ENCODE measurements around the gene PVALB. TPM values are rescaled to one million over a fixed set of nuclear protein-coding genes. Genes with fewer than 3 reads are reported as not detected.

Gene PVALB
- total RNA-seq, 4 donors from 2014 or later = not detected

DNA sequence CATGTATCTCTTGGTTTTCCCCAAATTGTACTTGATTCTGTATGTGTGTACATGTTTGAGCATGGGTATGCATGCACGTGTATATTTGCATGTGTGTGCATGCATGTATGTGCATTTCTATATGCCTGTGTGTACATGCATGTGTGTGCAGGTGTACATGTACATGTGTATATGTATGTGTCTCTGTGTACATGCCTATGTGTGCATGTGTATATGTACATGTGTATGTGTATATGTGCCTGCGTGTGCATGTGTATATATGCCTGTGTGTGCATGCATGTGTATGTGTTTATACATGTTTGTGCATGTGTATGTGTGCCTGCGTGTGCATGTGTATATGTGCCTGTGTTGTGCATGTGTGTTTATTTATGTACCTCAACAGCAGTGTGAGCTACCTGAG is 38.6 kb upstream of the PVALB start:
- H3K9me3 ChIP-seq = no peaks in the 10 kb centered on the region
- TF ChIP-seq EP300 (IDR thresholded peaks at IDR 0.05) (no peak), POLR2AphosphoS5 (IDR thresholded peaks at IDR 0.05) (no peak), POLR2A (IDR thresholded peaks at IDR 0.05; ENCODE audit: low read depth) (no peak)
- TF ChIP-seq, protein P1, sequence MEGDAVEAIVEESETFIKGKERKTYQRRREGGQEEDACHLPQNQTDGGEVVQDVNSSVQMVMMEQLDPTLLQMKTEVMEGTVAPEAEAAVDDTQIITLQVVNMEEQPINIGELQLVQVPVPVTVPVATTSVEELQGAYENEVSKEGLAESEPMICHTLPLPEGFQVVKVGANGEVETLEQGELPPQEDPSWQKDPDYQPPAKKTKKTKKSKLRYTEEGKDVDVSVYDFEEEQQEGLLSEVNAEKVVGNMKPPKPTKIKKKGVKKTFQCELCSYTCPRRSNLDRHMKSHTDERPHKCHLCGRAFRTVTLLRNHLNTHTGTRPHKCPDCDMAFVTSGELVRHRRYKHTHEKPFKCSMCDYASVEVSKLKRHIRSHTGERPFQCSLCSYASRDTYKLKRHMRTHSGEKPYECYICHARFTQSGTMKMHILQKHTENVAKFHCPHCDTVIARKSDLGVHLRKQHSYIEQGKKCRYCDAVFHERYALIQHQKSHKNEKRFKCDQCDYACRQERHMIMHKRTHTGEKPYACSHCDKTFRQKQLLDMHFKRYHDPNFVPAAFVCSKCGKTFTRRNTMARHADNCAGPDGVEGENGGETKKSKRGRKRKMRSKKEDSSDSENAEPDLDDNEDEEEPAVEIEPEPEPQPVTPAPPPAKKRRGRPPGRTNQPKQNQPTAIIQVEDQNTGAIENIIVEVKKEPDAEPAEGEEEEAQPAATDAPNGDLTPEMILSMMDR (IDR thresholded peaks at IDR 0.05) = no peak
- DNase-seq (ENCODE audit: extremely low spot score) = no peak
- 81% methylated on average over 3 of the region's 3 CpGs for WGBS
- no peaks in the 10 kb centered on the region for H3K36me3 ChIP-seq
- H3K27ac ChIP-seq (replicated peaks in 1 of 4) = no peak overlapping the region
- H3K4me1 ChIP-seq = peaks cover 0 to 18% (median 14%) of the 10 kb centered on the region in 4 donors
- H3K4me3 ChIP-seq = no peak overlapping the region
- intact Hi-C loops (cut with DNase I) = loop anchor here (5.0 kb wide), 2 partner anchors 122 to 308 kb away; no protein-coding TSS in a partner anchor
- peaks cover 0 to 45% (median 0%) of the 10 kb centered on the region in 4 donors for H3K27me3 ChIP-seq

DNA sequence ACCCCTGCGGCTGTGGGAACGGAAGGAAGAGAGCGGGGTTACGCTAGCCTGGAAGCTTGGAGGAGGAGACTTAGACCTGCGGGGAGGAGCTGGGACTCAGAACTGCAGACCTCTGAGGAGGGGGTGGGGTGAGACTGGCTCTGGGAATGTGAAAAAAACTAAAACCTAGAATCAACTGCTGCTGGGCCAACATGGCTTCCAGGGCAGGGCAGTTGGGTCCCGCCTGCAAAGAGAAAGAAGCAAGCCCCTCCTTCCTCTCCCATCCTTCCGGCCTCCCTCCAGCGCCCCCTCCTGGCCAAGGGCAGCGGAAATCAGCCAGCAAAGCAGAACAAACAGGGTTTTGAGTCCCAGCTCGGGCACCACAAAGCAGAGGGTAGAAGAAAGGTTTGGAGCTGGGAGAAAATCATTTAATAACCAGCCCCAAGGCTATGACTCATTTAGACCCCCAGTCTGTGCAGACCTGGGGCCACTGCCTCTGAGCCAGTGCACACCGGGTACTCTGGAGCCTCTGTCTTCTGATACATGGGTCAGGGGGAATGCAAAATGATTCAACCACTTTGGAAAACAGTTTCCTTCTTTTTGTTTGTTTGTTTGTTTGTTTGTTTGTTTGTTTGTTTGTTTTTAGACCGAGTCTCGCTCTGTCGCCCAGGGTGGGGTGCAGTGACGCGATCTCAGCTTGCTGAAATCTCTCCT is 36.7 kb upstream of the PVALB start:
- Histone ChIP-seq H3K4me3 (peak overlapping the region in 1 of 4 donors; percentile 20), H3K27me3 (peaks cover 0 to 65% (median 0%) of the 10 kb centered on the region in 4 donors), H3K4me1 (peaks cover 0 to 18% (median 14%) of the 10 kb centered on the region in 4 donors), H3K9me3 (no peaks in the 10 kb centered on the region), H3K36me3 (no peaks in the 10 kb centered on the region), H3K27ac (replicated peaks in 1 of 4) (no peak overlapping the region)
- DNase-seq (ENCODE audit: extremely low spot score) = no peak
- TF ChIP-seq, protein P1 (IDR thresholded peaks at IDR 0.05) = peak; percentile 23 to 52 (median 36)
- no peak for TF ChIP-seq POLR2AphosphoS5 (IDR thresholded peaks at IDR 0.05)
- 58% methylated on average over 16 of the region's 16 CpGs for WGBS
- intact Hi-C loops (cut with DNase I) = no loop called here

DNA sequence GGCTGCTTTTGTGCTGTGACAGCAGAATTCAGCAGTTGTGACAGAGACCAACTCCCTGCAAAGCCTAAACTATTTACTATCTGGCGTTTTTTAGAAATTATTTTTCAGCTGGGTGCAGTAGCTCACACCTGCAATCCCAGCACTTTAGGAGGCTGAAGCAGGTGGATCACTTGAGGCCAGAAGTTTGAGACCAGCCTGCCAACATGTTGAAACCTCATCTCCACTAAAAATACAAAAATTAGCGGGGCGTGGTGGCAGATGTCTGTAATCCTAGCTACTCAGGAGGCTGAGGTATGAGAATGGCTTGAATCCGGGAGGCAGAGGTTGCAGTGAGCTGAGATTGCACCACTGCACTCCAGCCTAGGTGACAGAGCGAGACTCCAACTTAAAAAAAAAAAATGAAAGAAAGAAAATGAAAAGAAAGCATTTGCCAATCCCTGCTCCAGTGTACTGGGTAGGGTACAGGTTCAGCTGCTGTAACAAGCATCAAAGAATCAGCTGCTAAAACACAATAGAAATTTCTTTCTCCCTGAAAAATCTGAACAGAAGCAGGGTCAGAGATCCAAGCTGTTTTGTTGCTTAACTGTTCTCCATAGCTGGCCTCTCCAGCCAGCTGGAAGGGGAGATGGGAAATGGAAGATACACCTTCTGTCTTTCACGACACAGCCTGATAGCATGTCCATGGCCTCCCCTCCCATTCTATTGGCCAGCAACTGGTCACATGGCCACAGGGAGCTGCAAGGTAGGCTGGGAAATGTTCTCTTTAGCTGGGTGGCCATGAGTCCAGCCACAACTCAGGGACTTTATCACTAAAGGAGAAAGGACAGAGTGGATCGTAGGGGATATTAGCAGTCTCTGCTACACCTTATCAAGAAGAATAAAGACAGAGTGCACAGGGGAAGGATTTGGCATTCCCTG is 35.5 kb upstream of the PVALB start:
- WGBS = 88% methylated on average over 7 of the region's 7 CpGs
- Histone ChIP-seq H3K4me1 (peaks cover 0 to 18% (median 14%) of the 10 kb centered on the region in 4 donors), H3K27ac (replicated peaks in 1 of 4) (no peak overlapping the region), H3K4me3 (no peak overlapping the region), H3K27me3 (peaks cover 0 to 66% (median 1%) of the 10 kb centered on the region in 4 donors), H3K36me3 (no peaks in the 10 kb centered on the region), H3K9me3 (no peaks in the 10 kb centered on the region)
- TF ChIP-seq, protein P1 (IDR thresholded peaks at IDR 0.05) = no peak
- TF ChIP-seq POLR2A (IDR thresholded peaks at IDR 0.05; ENCODE audit: low read depth) (no peak), EP300 (IDR thresholded peaks at IDR 0.05) (no peak), POLR2AphosphoS5 (IDR thresholded peaks at IDR 0.05) (no peak)
- intact Hi-C loops (cut with DNase I) = no loop called here
- no peak for DNase-seq (ENCODE audit: extremely low spot score)

DNA sequence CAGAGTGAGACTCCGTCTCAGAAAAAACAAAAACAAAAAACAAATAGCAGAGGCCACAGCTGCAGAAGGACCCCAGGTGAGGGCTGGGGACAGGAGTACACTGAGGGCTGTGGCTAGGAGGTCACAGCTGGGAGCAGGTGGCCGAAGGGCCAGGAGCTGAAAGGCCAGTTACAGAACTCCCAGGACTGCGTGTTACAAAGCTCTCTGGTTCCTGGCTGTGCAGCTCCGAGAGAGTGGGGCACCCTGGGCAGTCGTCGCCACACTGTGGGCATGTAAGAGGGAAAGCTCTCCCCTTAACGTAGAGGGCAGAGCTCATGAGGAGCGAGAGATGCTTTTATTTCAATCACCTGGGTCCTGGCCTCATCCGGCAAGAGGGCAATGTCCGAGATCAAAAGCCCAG is 33.8 kb upstream of the PVALB start:
- Histone ChIP-seq H3K4me3 (no peak overlapping the region), H3K27me3 (peaks cover 0 to 75% (median 2%) of the 10 kb centered on the region in 4 donors), H3K4me1 (peaks cover 0 to 8% (median 6%) of the 10 kb centered on the region in 4 donors), H3K9me3 (no peaks in the 10 kb centered on the region), H3K27ac (replicated peaks in 1 of 4) (no peak overlapping the region), H3K36me3 (no peaks in the 10 kb centered on the region)
- no peak for DNase-seq (ENCODE audit: extremely low spot score)
- TF ChIP-seq POLR2A (IDR thresholded peaks at IDR 0.05; ENCODE audit: low read depth) (no peak), POLR2AphosphoS5 (IDR thresholded peaks at IDR 0.05) (no peak), EP300 (IDR thresholded peaks at IDR 0.05) (no peak)
- TF ChIP-seq, protein P1 (IDR thresholded peaks at IDR 0.05) = no peak
- intact Hi-C loops (cut with DNase I) = no loop called here
- 87% methylated on average over 8 of the region's 10 CpGs for WGBS
